ENCODE measurements around the gene ENTREP1.

DNA sequence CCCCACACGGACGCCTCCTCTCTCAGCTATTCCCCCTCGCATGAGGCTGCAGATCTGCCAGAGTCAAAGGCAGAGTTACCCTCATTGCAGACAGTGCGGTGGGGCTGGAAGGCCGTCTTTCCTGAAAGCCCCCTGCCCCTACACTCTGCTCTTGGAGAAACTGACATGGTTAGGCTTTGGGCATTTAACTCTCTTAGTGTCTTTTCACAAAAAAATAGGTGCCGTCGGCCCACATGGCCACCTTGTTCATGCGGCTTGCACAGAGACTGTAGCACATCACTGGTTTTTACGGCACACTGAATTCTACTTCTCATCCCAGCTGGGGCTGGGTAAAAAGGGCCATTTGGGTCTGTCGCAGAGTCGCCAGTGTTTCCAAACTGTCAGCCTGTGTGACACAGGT is 107.6 kb downstream of the ENTREP1 start:
- TF ChIP-seq, protein P1, sequence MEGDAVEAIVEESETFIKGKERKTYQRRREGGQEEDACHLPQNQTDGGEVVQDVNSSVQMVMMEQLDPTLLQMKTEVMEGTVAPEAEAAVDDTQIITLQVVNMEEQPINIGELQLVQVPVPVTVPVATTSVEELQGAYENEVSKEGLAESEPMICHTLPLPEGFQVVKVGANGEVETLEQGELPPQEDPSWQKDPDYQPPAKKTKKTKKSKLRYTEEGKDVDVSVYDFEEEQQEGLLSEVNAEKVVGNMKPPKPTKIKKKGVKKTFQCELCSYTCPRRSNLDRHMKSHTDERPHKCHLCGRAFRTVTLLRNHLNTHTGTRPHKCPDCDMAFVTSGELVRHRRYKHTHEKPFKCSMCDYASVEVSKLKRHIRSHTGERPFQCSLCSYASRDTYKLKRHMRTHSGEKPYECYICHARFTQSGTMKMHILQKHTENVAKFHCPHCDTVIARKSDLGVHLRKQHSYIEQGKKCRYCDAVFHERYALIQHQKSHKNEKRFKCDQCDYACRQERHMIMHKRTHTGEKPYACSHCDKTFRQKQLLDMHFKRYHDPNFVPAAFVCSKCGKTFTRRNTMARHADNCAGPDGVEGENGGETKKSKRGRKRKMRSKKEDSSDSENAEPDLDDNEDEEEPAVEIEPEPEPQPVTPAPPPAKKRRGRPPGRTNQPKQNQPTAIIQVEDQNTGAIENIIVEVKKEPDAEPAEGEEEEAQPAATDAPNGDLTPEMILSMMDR (IDR thresholded peaks at IDR 0.05; ENCODE audit: insufficient read depth, low read length): no peak
- no peak for TF ChIP-seq POLR2AphosphoS5 (IDR thresholded peaks at IDR 0.05; ENCODE audit: low read depth)
- TF ChIP-seq, protein P2, sequence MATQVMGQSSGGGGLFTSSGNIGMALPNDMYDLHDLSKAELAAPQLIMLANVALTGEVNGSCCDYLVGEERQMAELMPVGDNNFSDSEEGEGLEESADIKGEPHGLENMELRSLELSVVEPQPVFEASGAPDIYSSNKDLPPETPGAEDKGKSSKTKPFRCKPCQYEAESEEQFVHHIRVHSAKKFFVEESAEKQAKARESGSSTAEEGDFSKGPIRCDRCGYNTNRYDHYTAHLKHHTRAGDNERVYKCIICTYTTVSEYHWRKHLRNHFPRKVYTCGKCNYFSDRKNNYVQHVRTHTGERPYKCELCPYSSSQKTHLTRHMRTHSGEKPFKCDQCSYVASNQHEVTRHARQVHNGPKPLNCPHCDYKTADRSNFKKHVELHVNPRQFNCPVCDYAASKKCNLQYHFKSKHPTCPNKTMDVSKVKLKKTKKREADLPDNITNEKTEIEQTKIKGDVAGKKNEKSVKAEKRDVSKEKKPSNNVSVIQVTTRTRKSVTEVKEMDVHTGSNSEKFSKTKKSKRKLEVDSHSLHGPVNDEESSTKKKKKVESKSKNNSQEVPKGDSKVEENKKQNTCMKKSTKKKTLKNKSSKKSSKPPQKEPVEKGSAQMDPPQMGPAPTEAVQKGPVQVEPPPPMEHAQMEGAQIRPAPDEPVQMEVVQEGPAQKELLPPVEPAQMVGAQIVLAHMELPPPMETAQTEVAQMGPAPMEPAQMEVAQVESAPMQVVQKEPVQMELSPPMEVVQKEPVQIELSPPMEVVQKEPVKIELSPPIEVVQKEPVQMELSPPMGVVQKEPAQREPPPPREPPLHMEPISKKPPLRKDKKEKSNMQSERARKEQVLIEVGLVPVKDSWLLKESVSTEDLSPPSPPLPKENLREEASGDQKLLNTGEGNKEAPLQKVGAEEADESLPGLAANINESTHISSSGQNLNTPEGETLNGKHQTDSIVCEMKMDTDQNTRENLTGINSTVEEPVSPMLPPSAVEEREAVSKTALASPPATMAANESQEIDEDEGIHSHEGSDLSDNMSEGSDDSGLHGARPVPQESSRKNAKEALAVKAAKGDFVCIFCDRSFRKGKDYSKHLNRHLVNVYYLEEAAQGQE (IDR thresholded peaks at IDR 0.05; ENCODE audit: insufficient replicate concordance, low read depth): no peak
- TF ChIP-seq GABPA (IDR thresholded peaks at IDR 0.05; ENCODE audit: low read depth): no peak
- no peak for TF ChIP-seq SPI1 (IDR thresholded peaks at IDR 0.05; ENCODE audit: borderline replicate concordance, low read depth)

Data from HL-60 (cell line).